GM12878 (cell line): ENCODE results near the gene GPR52. TPM values are rescaled to one million over a fixed set of nuclear protein-coding genes. Genes with fewer than 3 reads are reported as not detected.

ENCODE experiments used
- ATAC-seq: fragments of 200-7000 bp; cut with Tn5 transposase; 3 replicates; pipeline ENCODE4 v1.9.1; 2020; ENCODE audit warnings: mild to moderate bottlenecking, moderate library complexity
- BruUV-seq: library from RNA; stranded (reverse); fragments of 400-500 nt; replicated peaks from 2 replicates; lab custom pipeline; 2021; lab: Mats Ljungman, UMichigan
- CTCF ChIA-PET: fragments of 300-600 bp; sonication (Branson Sonifier 250); formaldehyde crosslinking; extraction: SDS; loops from one replicate; lab custom pipeline; 2021; ENCODE audit warnings: inconsistent platforms; lab: Yijun Ruan, JAX
- POLR2A ChIA-PET: fragments of 350-600 bp; formaldehyde crosslinking; extraction: SDS; loops from one replicate; lab custom pipeline; 2021; ENCODE audit warnings: inconsistent platforms; lab: Charles Lee
- RAD21 ChIA-PET: fragments of 300-600 bp; sonication (Branson Sonifier 250); formaldehyde crosslinking; loops from one replicate; lab custom pipeline; 2023; ENCODE audit warnings: antibody characterized with exemption; ENCODE audit not compliant: unreplicated experiment; lab: Charles Lee
- SMC1A ChIA-PET: fragments of 300-600 bp; sonication (Branson Sonifier 250); formaldehyde crosslinking; loops from one replicate; lab custom pipeline; 2023; ENCODE audit not compliant: unreplicated experiment, uncharacterized antibody; lab: Charles Lee
- DNase-seq: peaks from one replicate; pipeline ENCODE4 v3.0.0-alpha.2; 2011; ENCODE audit warnings: low read depth, low spot score
- FAIRE-seq: peaks from 3 replicates; lab custom pipeline; 2011; peaks lifted over from hg19 to GRCh38; lab: Jason Lieb, UNC
- H2AFZ ChIP-seq: 2 replicates; pipeline ENCODE4 v1.6.0; 2011; ENCODE audit warnings: low read depth, low read length, control low read depth; ENCODE audit not compliant: control insufficient read depth
- H3K27ac ChIP-seq: 2 replicates; pipeline ENCODE4 v1.5.1; 2011; ENCODE audit warnings: control low read depth; ENCODE audit not compliant: control insufficient read depth, insufficient read depth
- H3K27me3 ChIP-seq, 2 experiments: replicated peaks in 1 of 2; 2 replicates each; pipeline versions ENCODE4 v1.6.0 to v1.6.1; 2011; ENCODE audit warnings: low read length in 1 of 2; ENCODE audit not compliant: control insufficient read depth in 2 of 2, insufficient read depth in 2 of 2
- H3K36me3 ChIP-seq, 2 experiments: 2 replicates each; pipeline ENCODE4 v1.5.1; 2011; ENCODE audit warnings: low read length in 1 of 2; ENCODE audit not compliant: control insufficient read depth in 2 of 2, insufficient read depth in 2 of 2
- H3K4me1 ChIP-seq: 2 replicates; pipeline ENCODE4 v1.6.1; 2011; ENCODE audit warnings: mild to moderate bottlenecking, low read length, moderate library complexity, mixed read lengths; ENCODE audit not compliant: control insufficient read depth, insufficient read depth
- H3K4me2 ChIP-seq: 2 replicates; pipeline ENCODE4 v1.6.0; 2011; ENCODE audit warnings: control low read depth; ENCODE audit not compliant: control insufficient read depth, insufficient read depth
- H3K4me3 ChIP-seq: fragments of 200-600 bp; sonication (generic); 2 replicates; pipeline ENCODE4 v1.5.1; 2016
- H3K79me2 ChIP-seq: 2 replicates; pipeline ENCODE4 v1.6.0; 2011; ENCODE audit warnings: low read length; ENCODE audit not compliant: control insufficient read depth, insufficient read depth
- H3K9ac ChIP-seq: 2 replicates; pipeline ENCODE4 v1.8.0; 2011; ENCODE audit warnings: low read length, control low read depth, mixed read lengths; ENCODE audit not compliant: control insufficient read depth, insufficient read depth
- H3K9me3 ChIP-seq: replicated peaks from 3 replicates; pipeline ENCODE4 v1.5.1; 2011; ENCODE audit warnings: mild to moderate bottlenecking, low read length; ENCODE audit not compliant: control insufficient read depth, insufficient read depth
- H4K20me1 ChIP-seq: 2 replicates; pipeline ENCODE4 v1.6.0; 2011; ENCODE audit not compliant: control insufficient read depth, insufficient read depth
- BCLAF1 ChIP-seq: fragments of 450-650 bp; IDR thresholded peaks from 2 replicates; pipeline ENCODE4 v1.6.1; 2017; ENCODE audit warnings: antibody characterized with exemption, mild to moderate bottlenecking, moderate library complexity
- EP300 ChIP-seq, 2 experiments: fragments of 150-350 bp in 1 of 2; IDR thresholded peaks; 2 replicates each; pipeline ENCODE4 v1.6.1; 2011 to 2012; ENCODE audit warnings: low read depth in 2 of 2, low read length in 2 of 2, borderline replicate concordance in 1 of 2, improper control_type of control experiment in 1 of 2, inconsistent platforms in 1 of 2; ENCODE audit not compliant: control insufficient read depth in 1 of 2
- EZH2 ChIP-seq: IDR thresholded peaks from 2 replicates; pipeline ENCODE4 v1.6.1; 2012; ENCODE audit warnings: low read depth, mild to moderate bottlenecking, control low read depth, inconsistent platforms, low read length, borderline replicate concordance; ENCODE audit not compliant: control insufficient read depth
- IKZF1 ChIP-seq: fragments of 450-650 bp; conservative IDR thresholded peaks from 2 replicates; pipeline ENCODE4 v1.6.1; 2017; ENCODE audit warnings: antibody characterized with exemption, mild to moderate bottlenecking
- NFYA ChIP-seq: IDR thresholded peaks from 2 replicates; pipeline ENCODE4 v1.6.1; 2011; ENCODE audit warnings: low read depth, mild to moderate bottlenecking, low read length, improper control_type of control experiment, borderline replicate concordance
- PAX8 ChIP-seq: fragments of 450-650 bp; IDR thresholded peaks from 2 replicates; pipeline ENCODE4 v1.6.1; 2017; ENCODE audit warnings: mild to moderate bottlenecking, moderate library complexity
- POLR2AphosphoS5 ChIP-seq: IDR thresholded peaks from 2 replicates; pipeline ENCODE4 v1.6.1; 2011; ENCODE audit warnings: mild to moderate bottlenecking, low read length, inconsistent platforms
- SPI1 ChIP-seq: IDR thresholded peaks from 2 replicates; pipeline ENCODE4 v1.6.1; 2011; ENCODE audit warnings: low read depth, mild to moderate bottlenecking, low read length, moderate library complexity, borderline replicate concordance; ENCODE audit not compliant: insufficient read depth
- TCF12 ChIP-seq: IDR thresholded peaks from 2 replicates; pipeline ENCODE4 v1.6.1; 2011; ENCODE audit warnings: low read depth, mild to moderate bottlenecking, low read length
- ZNF687 ChIP-seq: fragments of 450-650 bp; IDR thresholded peaks from 2 replicates; pipeline ENCODE4 v1.6.1; 2017; ENCODE audit warnings: mild to moderate bottlenecking, moderate library complexity
- WGBS: methylation state at CpG from one replicate; pipeline ENCODE4 v1.1.6; 2016; ENCODE audit warnings: low lambda C conversion rate; ENCODE audit not compliant: insufficient replicate concordance, insufficient coverage; ENCODE audit errors: missing lambda C conversion rate; 5-methylcytosine and 5-hydroxymethylcytosine counted together
- in situ Hi-C: fragments of 300-500 bp; cut with MboI; formaldehyde crosslinking; loops from 9 replicates; pipeline ENCODE4 v1.14.3; 2018; ENCODE audit warnings: mixed read lengths
- intact Hi-C: fragments of 100-400 bp; cut with micrococcal nuclease; formaldehyde crosslinking; loops from one replicate; pipeline ENCODE4 v1.14.2; 2022; ENCODE audit not compliant: unreplicated experiment
- polyA plus RNA-seq, 11 experiments: library from polyadenylated mRNA; depleted of rRNA in 4 of 11; unstranded in 6 of 11; stranded (reverse) in 5 of 11; fragments of >200 nt; fragmentation: Nextera tagmentation in 4 of 11; fragmentation: Illumina TruSeq in 1 of 11; extraction: Ambion mirVana in 4 of 11; extraction: Trizol in 1 of 11; gene quantifications; 1 replicate in 1 of 11; 2 replicates in 10 of 11; pipeline versions ENCODE4 v1.2.1 to v1.2.3, GENCODE V29; 2011 to 2016; ENCODE audit warnings: inconsistent platforms in 2 of 11, missing spikeins in 2 of 11, low read depth in 1 of 11
- total RNA-seq, 4 experiments: library from RNA; depleted of rRNA in 3 of 4; stranded (reverse); fragments of >200 nt in 3 of 4; fragmentation: Illumina TruSeq in 1 of 4; extraction: Trizol in 1 of 4; gene quantifications; 2 replicates each; pipeline versions ENCODE4 v1.2.1 to v1.2.3, GENCODE V29; 2013 to 2021

The GPR52 gene
- total and polyA plus RNA-seq, 10 of the 15 experiments (the other 5 are each of a cell fraction or from before 2014, with no cell fraction given) = 0.20 to 16.4 (median 3.2) TPM; not detected in 4

- H3K4me3 ChIP-seq = no peak overlapping the region
- no peaks in the 10 kb centered on the region for H3K79me2 ChIP-seq
- BruUV-seq = no TSS peak
- TF ChIP-seq EZH2 (no peak), IKZF1 (no peak), POLR2AphosphoS5 (no peak), NFYA (no peak)
- H3K9ac ChIP-seq = no peak overlapping the region
- no peak overlapping the region for H3K27ac ChIP-seq
- ChIA-PET SMC1A (no interaction called here), CTCF (interaction anchor here (0.6 to 1.1 kb wide), 5 partner anchors 13 to 260 kb away, joined by 3 to 4 read pairs (median 3); no protein-coding TSS in a partner anchor), RAD21 (no interaction called here), POLR2A (no interaction called here)
- H3K9me3 ChIP-seq = no peaks in the 10 kb centered on the region
- DNase-seq (no peak), ATAC-seq (no peak), FAIRE-seq (no peak)
- no peak overlapping the region for H2AFZ ChIP-seq
- in situ Hi-C loops = no loop called here
- no peak overlapping the region for H3K4me2 ChIP-seq
- 93% methylated on average over 2 of the region's 2 CpGs for WGBS
- H3K27me3 ChIP-seq = no peaks in the 10 kb centered on the region
- H3K4me1 ChIP-seq = no peaks in the 10 kb centered on the region
- intact Hi-C loops = no loop called here
- no peaks in the 10 kb centered on the region for H4K20me1 ChIP-seq
- H3K36me3 ChIP-seq = no peaks in the 10 kb centered on the region
These were observed 18.1 kb downstream of the GPR52 start for GRCh38 chr1:174465855-174466254.

GRCh38 chr1:174466607-174467006, 18.8 kb downstream of the GPR52 start:
- H3K79me2 ChIP-seq = no peaks in the 10 kb centered on the region
- no peak overlapping the region for H3K4me2 ChIP-seq
- no peaks in the 10 kb centered on the region for H4K20me1 ChIP-seq
- 90% methylated on average over 8 of the region's 8 CpGs for WGBS
- in situ Hi-C loops = no loop called here
- H3K4me1 ChIP-seq = no peaks in the 10 kb centered on the region
- intact Hi-C loops = no loop called here
- no peak overlapping the region for H3K27ac ChIP-seq
- no peak for DNase-seq
- CTCF ChIA-PET = interaction anchor here (0.6 to 1.0 kb wide), 2 partner anchors 111 to 188 kb away, joined by 3 read pairs; no protein-coding TSS in a partner anchor
- RAD21 ChIA-PET = no interaction called here
- no peaks in the 10 kb centered on the region for H3K27me3 ChIP-seq
- H2AFZ ChIP-seq = no peak overlapping the region
- H3K36me3 ChIP-seq = peaks cover 0 to 1% of the 10 kb centered on the region in 2 experiments; a peak in 1 of 4 replicates
- ATAC-seq = no peak
- no TSS peak for BruUV-seq
- POLR2A ChIA-PET = no interaction called here
- SMC1A ChIA-PET = no interaction called here
- H3K9ac ChIP-seq = no peak overlapping the region
- no peak overlapping the region for H3K4me3 ChIP-seq
- H3K9me3 ChIP-seq = no peaks in the 10 kb centered on the region
- no peak for FAIRE-seq
- TF ChIP-seq SPI1 = no peak
- no peak for TF ChIP-seq PAX8
- no peak for TF ChIP-seq TCF12
- TF ChIP-seq ZNF687 = no peak
- TF ChIP-seq EP300 (IDR thresholded peaks at IDR 0.05; ENCODE audit: borderline replicate concordance in 1 of 2, control insufficient read depth in 1 of 2, low read depth in 2 of 2, low read length in 2 of 2) = no peak
- no peak for TF ChIP-seq BCLAF1
